BLaER1 (cell line): ENCODE data around the gene EVC.
"Not testable (repeated sequence)": the region's sequence is repeated elsewhere in the genome, so short reads cannot be mapped to it uniquely, and the experiment has no call there.

Source experiments
- H3K27ac ChIP-seq: shearing (Covaris generic); formaldehyde crosslinking; 2 replicates; pipeline ENCODE4 v1.8.1; 2022
- H3K27me3 ChIP-seq: shearing (Covaris generic); formaldehyde crosslinking; 2 replicates; pipeline ENCODE4 v1.8.1; 2022
- H3K36me3 ChIP-seq: shearing (Covaris generic); formaldehyde crosslinking; 2 replicates; pipeline ENCODE4 v1.8.1; 2022
- H3K4me1 ChIP-seq: shearing (Covaris generic); formaldehyde crosslinking; 2 replicates; pipeline ENCODE4 v1.8.1; 2022
- H3K4me2 ChIP-seq: shearing (Covaris generic); formaldehyde crosslinking; 2 replicates; pipeline ENCODE4 v1.8.1; 2022
- H3K4me3 ChIP-seq: shearing (Covaris generic); formaldehyde crosslinking; 2 replicates; pipeline ENCODE4 v1.8.1; 2022
- H3K9ac ChIP-seq: shearing (Covaris generic); formaldehyde crosslinking; 2 replicates; pipeline ENCODE4 v1.8.1; 2022
- H3K9me3 ChIP-seq: shearing (Covaris generic); formaldehyde crosslinking; 2 replicates; pipeline ENCODE4 v1.8.1; 2022
- H4K20me1 ChIP-seq: shearing (Covaris generic); formaldehyde crosslinking; 2 replicates; pipeline ENCODE4 v1.8.1; 2022
- Cebpa-rat ChIP-seq: shearing (Covaris generic); IDR thresholded peaks from 2 replicates; pipeline ENCODE4 v1.8.1; 2022

EVC gene

GRCh38 chr4:5724377-5724776 is 13.4 kb downstream of the EVC start:
- Histone ChIP-seq H3K27me3 (no peaks in the 10 kb centered on the region), H3K36me3 (peaks cover 24% of the 10 kb centered on the region), H3K27ac (no peak overlapping the region), H3K4me1 (peaks cover 1% of the 10 kb centered on the region; the same call in 1 of the 2 replicates), H3K9me3 (0 out of 2 replicates have a peak, but pooled peaks cover 6% of the 10 kb centered on the region), H3K9ac (no peak overlapping the region), H4K20me1 (no peaks in the 10 kb centered on the region), H3K4me3 (no peak overlapping the region), H3K4me2 (no peak overlapping the region)
- no peak for TF ChIP-seq Cebpa-rat

- H3K9me3 ChIP-seq, H3K4me1 ChIP-seq, H3K9ac ChIP-seq, H3K27me3 ChIP-seq, H3K27ac ChIP-seq, H3K4me2 ChIP-seq, H4K20me1 ChIP-seq, H3K4me3 ChIP-seq: not testable (repeated sequence)
- peaks cover 53% of the 10 kb centered on the region for H3K36me3 ChIP-seq
These were observed 17.4 kb downstream of the EVC start for GRCh38 chr4:5728412-5728811.

GRCh38 chr4:5730436-5730835 is 19.4 kb downstream of the EVC start:
- no peak overlapping the region for H3K27ac ChIP-seq
- no peaks in the 10 kb centered on the region for H3K27me3 ChIP-seq
- no peak overlapping the region for H3K9ac ChIP-seq
- peaks cover 66% of the 10 kb centered on the region for H3K36me3 ChIP-seq
- no peak overlapping the region for H3K4me3 ChIP-seq
- H3K4me2 ChIP-seq = no peak overlapping the region
- H3K9me3 ChIP-seq = 0 out of 2 replicates have a peak, but pooled peaks cover 6% of the 10 kb centered on the region
- no peaks in the 10 kb centered on the region for H3K4me1 ChIP-seq
- no peak for TF ChIP-seq Cebpa-rat
- no peaks in the 10 kb centered on the region for H4K20me1 ChIP-seq

GRCh38 chr4:5730993-5731990 is 20.3 kb downstream of the EVC start:
- H3K36me3 ChIP-seq = peaks cover 59% of the 10 kb centered on the region
- H3K9me3 ChIP-seq = 0 out of 2 replicates have a peak, but pooled peaks cover under 1% of the 10 kb centered on the region
- H4K20me1 ChIP-seq = no peaks in the 10 kb centered on the region
- no peaks in the 10 kb centered on the region for H3K27me3 ChIP-seq
- H3K4me2 ChIP-seq = no peak overlapping the region
- H3K4me1 ChIP-seq = no peaks in the 10 kb centered on the region
- H3K4me3 ChIP-seq = no peak overlapping the region
- H3K9ac ChIP-seq = no peak overlapping the region
- TF ChIP-seq Cebpa-rat = no peak
- no peak overlapping the region for H3K27ac ChIP-seq

- Histone ChIP-seq H3K4me1 (no peaks in the 10 kb centered on the region), H3K36me3 (peaks cover 58% of the 10 kb centered on the region), H3K9ac (no peak overlapping the region), H3K27ac (no peak overlapping the region), H3K4me3 (no peak overlapping the region), H4K20me1 (no peaks in the 10 kb centered on the region), H3K27me3 (no peaks in the 10 kb centered on the region), H3K9me3 (no peaks in the 10 kb centered on the region), H3K4me2 (no peak overlapping the region)
- no peak for TF ChIP-seq Cebpa-rat
These were observed 21.2 kb downstream of the EVC start for GRCh38 chr4:5732158-5732557.

GRCh38 chr4:5734853-5735252 is 23.9 kb downstream of the EVC start:
- Histone ChIP-seq H3K36me3 (peaks cover 49% of the 10 kb centered on the region), H3K4me1 (no peaks in the 10 kb centered on the region), H3K27me3 (no peaks in the 10 kb centered on the region), H3K9me3 (no peaks in the 10 kb centered on the region), H3K4me3 (no peak overlapping the region), H3K9ac (no peak overlapping the region), H3K4me2 (no peak overlapping the region), H4K20me1 (no peaks in the 10 kb centered on the region), H3K27ac (no peak overlapping the region)
- TF ChIP-seq Cebpa-rat = no peak

- peaks cover 45% of the 10 kb centered on the region for H3K36me3 ChIP-seq
- TF ChIP-seq Cebpa-rat = no peak
These were observed 24.5 kb downstream of the EVC start for GRCh38 chr4:5735463-5735862.

GRCh38 chr4:5738061-5738460 is 27.1 kb downstream of the EVC start:
- Histone ChIP-seq H3K27ac (no peak overlapping the region), H4K20me1 (no peaks in the 10 kb centered on the region), H3K9ac (no peak overlapping the region), H3K4me1 (no peaks in the 10 kb centered on the region), H3K36me3 (peaks cover 32% of the 10 kb centered on the region), H3K9me3 (no peaks in the 10 kb centered on the region), H3K4me3 (no peak overlapping the region), H3K27me3 (no peaks in the 10 kb centered on the region), H3K4me2 (no peak overlapping the region)
- TF ChIP-seq Cebpa-rat = no peak

More at GRCh38 chr4:5735463-5735862, 24.5 kb downstream of the EVC start:
- H3K27me3 ChIP-seq = no peaks in the 10 kb centered on the region
- no peaks in the 10 kb centered on the region for H3K9me3 ChIP-seq
- no peak overlapping the region for H3K27ac ChIP-seq
- H3K4me1 ChIP-seq = no peaks in the 10 kb centered on the region
- no peak overlapping the region for H3K9ac ChIP-seq
- H3K4me3 ChIP-seq = no peak overlapping the region
- no peaks in the 10 kb centered on the region for H4K20me1 ChIP-seq
- H3K4me2 ChIP-seq = no peak overlapping the region

- H3K27me3 ChIP-seq = no peaks in the 10 kb centered on the region
- no peak for TF ChIP-seq Cebpa-rat
- H3K27ac ChIP-seq = no peak overlapping the region
- no peaks in the 10 kb centered on the region for H3K4me1 ChIP-seq
- H4K20me1 ChIP-seq = no peaks in the 10 kb centered on the region
- peaks cover 43% of the 10 kb centered on the region for H3K36me3 ChIP-seq
- H3K4me2 ChIP-seq = no peak overlapping the region
- H3K9me3 ChIP-seq = 0 out of 2 replicates have a peak, but pooled peaks cover 3% of the 10 kb centered on the region
- H3K4me3 ChIP-seq = no peak overlapping the region
- H3K9ac ChIP-seq = no peak overlapping the region
These were observed 31.4 kb downstream of the EVC start for GRCh38 chr4:5742388-5742787.

- H3K36me3 ChIP-seq = peaks cover 48% of the 10 kb centered on the region
These were observed 32.0 kb downstream of the EVC start for GRCh38 chr4:5742968-5743367.

More at GRCh38 chr4:5742968-5743367, 32.0 kb downstream of the EVC start:
- Histone ChIP-seq H3K9me3 (0 out of 2 replicates have a peak, but pooled peaks cover 3% of the 10 kb centered on the region), H3K27me3 (no peaks in the 10 kb centered on the region), H3K27ac (no peak overlapping the region), H3K9ac (no peak overlapping the region), H3K4me3 (no peak overlapping the region), H4K20me1 (no peaks in the 10 kb centered on the region), H3K4me2 (no peak overlapping the region), H3K4me1 (no peaks in the 10 kb centered on the region)
- TF ChIP-seq Cebpa-rat = no peak
